HUES6 (cell line): Measurements from ENCODE around the gene PEX11B.
"Not testable (repeated sequence)": the region's sequence is repeated elsewhere in the genome, so short reads cannot be mapped to it uniquely, and the experiment has no call there.

ENCODE experiments used
- H3K27ac ChIP-seq: 2 replicates; pipeline ENCODE4 v1.7.0; 2013; ENCODE audit warnings: low read depth, mild to moderate bottlenecking, low read length, inconsistent platforms
- H3K27me3 ChIP-seq: 2 replicates; pipeline ENCODE4 v1.6.1; 2013; ENCODE audit warnings: low read length; ENCODE audit not compliant: control insufficient read depth, insufficient read depth
- H3K36me3 ChIP-seq: 2 replicates; pipeline ENCODE4 v1.6.1; 2013; ENCODE audit warnings: low read length; ENCODE audit not compliant: control insufficient read depth, insufficient read depth
- H3K4me1 ChIP-seq: 2 replicates; pipeline ENCODE4 v1.6.1; 2013; ENCODE audit warnings: low read length; ENCODE audit not compliant: control insufficient read depth, insufficient read depth
- H3K4me3 ChIP-seq: 2 replicates; pipeline ENCODE4 v1.5.1; 2013; ENCODE audit warnings: low read depth, low read length
- H3K9ac ChIP-seq: one replicate; pipeline ENCODE4 v1.6.1; 2013; ENCODE audit warnings: mild to moderate bottlenecking, low read length
- H3K9me3 ChIP-seq: 2 replicates; pipeline ENCODE4 v1.6.1; 2013; ENCODE audit warnings: low read depth, low read length; ENCODE audit not compliant: control insufficient read depth, insufficient read depth

The PEX11B gene

GRCh38 chr1:145927916-145928643 is 9.6 kb upstream of the PEX11B start:
- Histone ChIP-seq H3K4me3 (peak overlapping the region; percentile 89), H3K36me3 (peaks cover 23% of the 10 kb centered on the region), H3K9ac (peak overlapping the region; percentile 91), H3K27me3 (no peaks in the 10 kb centered on the region), H3K4me1 (peaks cover 10% of the 10 kb centered on the region), H3K27ac (peak overlapping the region; percentile 96), H3K9me3 (no peaks in the 10 kb centered on the region)

DNA sequence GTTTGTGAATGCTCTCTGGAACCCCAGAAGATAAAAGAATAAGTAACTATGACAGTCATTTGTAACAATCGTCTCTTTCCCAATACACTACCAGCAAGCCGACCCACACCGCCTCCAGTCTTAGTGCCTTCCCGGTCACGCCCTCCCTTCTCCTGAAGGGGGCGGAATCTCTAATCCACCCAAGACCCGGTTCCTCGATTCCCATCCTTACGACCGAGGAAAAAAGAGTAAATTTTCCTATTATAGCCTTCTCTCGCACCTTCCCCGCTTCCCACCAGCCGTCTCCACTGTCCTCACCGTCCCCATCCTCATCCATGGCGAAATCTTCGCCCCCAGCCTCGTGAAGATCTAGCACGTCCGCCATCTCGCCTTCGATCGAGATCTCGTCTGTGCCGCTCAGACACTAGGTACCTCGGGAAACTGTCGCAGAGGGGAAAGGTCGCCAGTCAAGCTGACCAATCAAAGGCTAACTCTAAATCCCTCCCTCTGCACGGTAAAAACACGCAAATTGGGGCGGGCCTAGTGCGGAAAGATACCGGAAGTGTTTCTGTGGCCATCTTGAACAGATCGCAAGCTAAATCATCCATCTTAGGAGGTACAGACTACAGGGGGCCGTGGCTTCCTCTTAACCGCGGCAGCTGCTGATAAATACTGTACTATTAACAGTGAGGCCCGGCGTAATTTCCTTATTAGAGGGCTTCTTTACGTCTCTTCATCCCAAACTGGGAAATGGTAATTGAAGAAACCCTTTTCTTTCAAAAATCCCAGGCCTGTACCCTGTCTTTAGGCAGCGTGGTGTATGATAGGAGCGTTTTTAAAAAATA is 8.8 kb upstream of the PEX11B start, which contains the start of gene RBM8A:
Gene RBM8A, minus strand, starts transcription at position 422 of the 824 bp plus-strand sequence. Its CDS starts 58 bp downstream, at position 364.
- H3K4me1 ChIP-seq: 0 out of 2 replicates have a peak, but pooled peaks cover 5% of the 10 kb centered on the region
- H3K27me3 ChIP-seq: no peaks in the 10 kb centered on the region
- peak within 1 kb of the TSS; percentile 96 for H3K27ac ChIP-seq
- H3K4me3 ChIP-seq: peak within 1 kb of the TSS; percentile 89
- H3K9me3 ChIP-seq: no peaks in the 10 kb centered on the region
- peaks cover 31% of the 10 kb centered on the region for H3K36me3 ChIP-seq
- H3K9ac ChIP-seq: peak within 1 kb of the TSS; percentile 91

DNA sequence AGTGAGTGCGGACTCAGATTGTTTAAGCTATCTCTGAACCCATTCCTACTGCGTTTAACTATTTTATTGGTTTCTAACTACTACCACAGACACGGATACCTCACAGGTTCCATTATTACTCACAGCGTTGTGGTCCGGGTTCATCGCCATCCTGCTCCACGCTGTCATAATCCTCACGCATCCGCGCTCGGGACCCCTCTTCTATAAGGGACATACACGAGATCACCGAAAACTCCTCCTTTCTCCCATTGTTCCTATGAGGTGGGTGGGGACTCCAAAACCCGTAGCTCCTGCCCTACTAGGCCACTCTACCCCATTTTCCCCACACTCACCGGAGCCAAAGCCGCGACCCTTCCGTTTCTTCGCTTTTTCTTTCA is 8.2 kb upstream of the PEX11B start:
- Histone ChIP-seq H3K4me1 (0 out of 2 replicates have a peak, but pooled peaks cover 5% of the 10 kb centered on the region), H3K9ac (peak overlapping the region; percentile 91), H3K9me3 (no peaks in the 10 kb centered on the region), H3K27ac (peak overlapping the region; percentile 96; the same call in 1 of the 2 replicates), H3K4me3 (peak overlapping the region; percentile 89), H3K36me3 (peaks cover 32% of the 10 kb centered on the region), H3K27me3 (no peaks in the 10 kb centered on the region)

GRCh38 chr1:145922266-145922665 is 3.7 kb upstream of the PEX11B start:
- H3K9ac ChIP-seq: no peak overlapping the region
- no peak overlapping the region for H3K4me3 ChIP-seq
- no peaks in the 10 kb centered on the region for H3K9me3 ChIP-seq
- peaks cover 7% of the 10 kb centered on the region for H3K4me1 ChIP-seq
- no peaks in the 10 kb centered on the region for H3K27me3 ChIP-seq
- H3K36me3 ChIP-seq: peaks cover 35% of the 10 kb centered on the region
- H3K27ac ChIP-seq: no peak overlapping the region

- not testable (repeated sequence) for H3K9me3 ChIP-seq, H3K4me1 ChIP-seq, H3K27ac ChIP-seq, H3K9ac ChIP-seq, H3K27me3 ChIP-seq, H3K4me3 ChIP-seq
- peaks cover 22% of the 10 kb centered on the region for H3K36me3 ChIP-seq
These were observed 1.8 kb upstream of the PEX11B start for GRCh38 chr1:145920297-145920696.

DNA sequence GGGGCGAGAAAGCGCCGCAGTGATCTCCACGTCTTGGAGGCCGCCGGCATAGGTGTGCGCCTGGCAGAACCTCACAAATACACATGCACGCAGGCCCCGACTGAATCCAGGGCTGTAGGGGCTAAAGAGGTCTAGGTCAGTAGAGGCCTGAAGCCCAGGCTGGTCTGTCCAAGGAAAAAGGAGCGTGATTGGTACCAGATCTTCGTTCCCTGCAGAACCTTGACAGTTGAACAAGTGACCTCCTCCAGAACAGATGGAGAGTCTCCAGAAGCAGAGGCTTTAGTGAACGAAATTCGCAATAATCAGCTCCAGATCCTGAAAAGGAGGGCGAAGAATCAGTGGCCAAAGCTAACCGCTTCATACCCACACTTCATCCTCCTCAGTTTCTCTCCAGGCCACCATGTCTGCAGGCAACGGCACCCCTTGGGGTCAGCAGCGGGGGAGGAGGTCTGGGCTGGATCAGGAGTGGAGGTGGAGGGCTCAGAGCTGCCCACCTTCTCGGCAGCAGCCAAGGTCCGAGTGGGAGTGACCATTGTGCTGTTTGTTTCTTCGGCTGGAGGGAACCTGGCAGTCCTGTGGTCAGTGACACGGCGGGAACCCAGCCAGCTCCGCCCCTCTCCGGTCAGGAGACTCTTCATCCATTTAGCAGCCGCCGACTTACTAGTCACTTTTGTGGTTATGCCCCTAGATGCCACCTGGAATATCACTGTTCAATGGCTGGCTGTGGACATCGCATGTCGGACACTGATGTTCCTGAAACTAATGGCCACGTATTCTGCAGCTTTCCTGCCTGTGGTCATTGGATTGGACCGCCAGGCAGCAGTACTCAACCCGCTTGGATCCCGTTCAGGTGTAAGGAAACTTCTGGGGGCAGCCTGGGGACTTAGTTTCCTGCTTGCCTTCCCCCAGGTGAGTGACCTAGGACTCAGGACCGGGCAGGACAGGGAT is 749 bp upstream of the PEX11B start:
- Histone ChIP-seq H3K36me3 (peaks cover 21% of the 10 kb centered on the region), H3K4me1 (peaks cover 7% of the 10 kb centered on the region), H3K4me3 (peak overlapping the region; percentile 84), H3K9me3 (no peaks in the 10 kb centered on the region), H3K9ac (peak overlapping the region; percentile 80), H3K27me3 (no peaks in the 10 kb centered on the region), H3K27ac (no peak overlapping the region)

DNA sequence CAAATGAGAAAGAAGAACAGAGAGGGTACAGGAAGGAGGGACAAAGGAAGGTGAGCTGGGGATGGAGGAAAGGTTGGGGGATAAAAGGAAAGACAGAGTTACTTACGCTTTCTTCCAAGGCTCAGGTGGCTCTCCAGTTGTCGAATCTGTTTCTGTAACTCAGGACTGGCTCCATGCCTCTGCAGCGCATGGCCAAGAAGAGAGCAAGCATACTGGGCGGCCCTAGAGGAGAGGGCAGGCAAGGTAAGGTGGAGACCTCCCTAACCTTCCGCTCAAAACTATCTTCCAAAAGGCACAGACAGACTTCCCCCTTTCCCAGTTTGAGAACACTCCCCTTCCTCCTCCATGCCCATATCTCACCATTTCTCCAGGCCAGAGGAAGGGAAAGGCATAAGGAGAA is 922 bp downstream of the PEX11B start:
- H3K9ac ChIP-seq: peak overlapping the region; percentile 80
- no peak overlapping the region for H3K27ac ChIP-seq

GRCh38 chr1:145916745-145917144 is 1.8 kb downstream of the PEX11B start:
- no peak overlapping the region for H3K9ac ChIP-seq
- H3K9me3 ChIP-seq: no peaks in the 10 kb centered on the region
- no peaks in the 10 kb centered on the region for H3K27me3 ChIP-seq
- peaks cover 10% of the 10 kb centered on the region; the same call in 1 of the 2 replicates for H3K36me3 ChIP-seq
- peaks cover 7% of the 10 kb centered on the region for H3K4me1 ChIP-seq
- no peak overlapping the region for H3K27ac ChIP-seq
- no peak overlapping the region for H3K4me3 ChIP-seq

More for the DNA sequence above, 922 bp downstream of the PEX11B start:
- Histone ChIP-seq H3K36me3 (peaks cover 7% of the 10 kb centered on the region), H3K4me1 (peaks cover 7% of the 10 kb centered on the region), H3K27me3 (no peaks in the 10 kb centered on the region), H3K4me3 (peak overlapping the region; percentile 84), H3K9me3 (no peaks in the 10 kb centered on the region)

- no peaks in the 10 kb centered on the region for H3K9me3 ChIP-seq
- peaks cover 13% of the 10 kb centered on the region for H3K36me3 ChIP-seq
- H3K9ac ChIP-seq: no peak overlapping the region
- H3K27ac ChIP-seq: no peak overlapping the region
- no peaks in the 10 kb centered on the region for H3K27me3 ChIP-seq
- H3K4me1 ChIP-seq: peaks cover 6% of the 10 kb centered on the region; the same call in 1 of the 2 replicates
- H3K4me3 ChIP-seq: no peak overlapping the region
These were observed 6.3 kb downstream of the PEX11B start for GRCh38 chr1:145912128-145912641.

DNA sequence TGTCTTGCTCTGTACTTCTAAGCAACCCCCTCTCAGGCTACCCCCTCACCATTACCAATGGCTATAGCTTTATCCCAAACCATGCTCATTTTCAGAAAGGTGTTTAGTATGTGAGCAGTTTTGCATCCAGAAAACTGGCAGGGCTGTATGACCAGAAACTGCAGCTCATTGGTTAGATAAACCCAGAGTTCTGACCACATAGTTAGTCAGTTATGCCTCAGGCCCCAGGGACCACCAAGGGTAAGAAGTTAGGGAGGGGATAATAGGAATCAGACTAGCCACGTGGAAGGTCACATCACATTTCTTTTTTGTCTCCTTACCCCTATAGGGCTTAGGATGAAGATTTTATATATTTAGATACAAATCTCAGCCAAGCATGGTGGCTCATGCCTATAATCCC is 9.9 kb downstream of the PEX11B start:
- Histone ChIP-seq H3K9me3 (no peaks in the 10 kb centered on the region), H3K27ac (no peak overlapping the region), H3K36me3 (peaks cover 13% of the 10 kb centered on the region), H3K4me1 (peaks cover 8% of the 10 kb centered on the region; the same call in 1 of the 2 replicates), H3K9ac (no peak overlapping the region), H3K27me3 (no peaks in the 10 kb centered on the region), H3K4me3 (no peak overlapping the region)
